HG02840 (cell line): ENCODE data around the gene SLC25A40.
A peak's percentile ranks its signal among the peaks of the same experiment; 100 is the strongest.
"Not testable (repeated sequence)": the region's sequence is repeated elsewhere in the genome, so short reads cannot be mapped to it uniquely, and the experiment has no call there.

Experiments used
- ATAC-seq: cut with Tn5 transposase; IDR thresholded peaks from one replicate; pipeline ENCODE4 v1.9.1; 2021; ENCODE audit warnings: mild to moderate bottlenecking, moderate library complexity, moderate number of reproducible peaks; ENCODE audit not compliant: unreplicated experiment, low FRiP score

The SLC25A40 gene

GRCh38 chr7:87876040-87876868, at the start of gene SLC25A40, which contains the start of gene DBF4:
TSS of gene SLC25A40 (minus strand) at chr7:87876360. CDS start at chr7:87858727, 17,633 bp downstream.
TSS of gene DBF4 (plus strand) at chr7:87876493. CDS start at chr7:87876733, 240 bp downstream.
- peak; percentile 92 for ATAC-seq

GRCh38 chr7:87922759-87923395, 46.7 kb upstream of the SLC25A40 start:
- not testable (repeated sequence) for ATAC-seq

GRCh38 chr7:87920578-87920977, 44.4 kb upstream of the SLC25A40 start:
- no peak for ATAC-seq

GRCh38 chr7:87919875-87920274, 43.7 kb upstream of the SLC25A40 start:
- ATAC-seq, result no peak

- ATAC-seq, result no peak
Observed at GRCh38 chr7:87918740-87919139, 42.6 kb upstream of the SLC25A40 start.

GRCh38 chr7:87912121-87912520, 36.0 kb upstream of the SLC25A40 start:
- ATAC-seq, result no peak

GRCh38 chr7:87908814-87909213, 32.7 kb upstream of the SLC25A40 start:
- not testable (repeated sequence) for ATAC-seq

GRCh38 chr7:87907136-87907906, 31.2 kb upstream of the SLC25A40 start:
- ATAC-seq, result not testable (repeated sequence)

- ATAC-seq, result no peak
Observed at GRCh38 chr7:87899255-87899654, 23.1 kb upstream of the SLC25A40 start.

GRCh38 chr7:87895363-87895762, 19.2 kb upstream of the SLC25A40 start:
- ATAC-seq, result no peak

- no peak for ATAC-seq
Observed at GRCh38 chr7:87886875-87887274, 10.7 kb upstream of the SLC25A40 start.

GRCh38 chr7:87885018-87885417, 8.9 kb upstream of the SLC25A40 start:
- ATAC-seq, result no peak

GRCh38 chr7:87882151-87882937, 6.2 kb upstream of the SLC25A40 start:
- ATAC-seq, result no peak

GRCh38 chr7:87878208-87878735, 2.1 kb upstream of the SLC25A40 start:
- ATAC-seq, result no peak

- ATAC-seq, result no peak
Observed at GRCh38 chr7:87877366-87878040, 1.3 kb upstream of the SLC25A40 start.

GRCh38 chr7:87876869-87877234, 692 bp upstream of the SLC25A40 start:
- peak; percentile 4 for ATAC-seq

GRCh38 chr7:87875151-87876039, 765 bp downstream of the SLC25A40 start:
- ATAC-seq, result peak; percentile 22

GRCh38 chr7:87874066-87874465, 2.1 kb downstream of the SLC25A40 start:
- ATAC-seq, result no peak
